NCI-H510A treated with DMSO at 0.1 percent for 48 hours (cell line): Measurements from ENCODE around the gene STEAP3.

ENCODE experiments used
- DNase-seq: peaks from one replicate; lab custom pipeline; 2025; lab: John Stamatoyannopoulos, UW

STEAP3 gene

DNA sequence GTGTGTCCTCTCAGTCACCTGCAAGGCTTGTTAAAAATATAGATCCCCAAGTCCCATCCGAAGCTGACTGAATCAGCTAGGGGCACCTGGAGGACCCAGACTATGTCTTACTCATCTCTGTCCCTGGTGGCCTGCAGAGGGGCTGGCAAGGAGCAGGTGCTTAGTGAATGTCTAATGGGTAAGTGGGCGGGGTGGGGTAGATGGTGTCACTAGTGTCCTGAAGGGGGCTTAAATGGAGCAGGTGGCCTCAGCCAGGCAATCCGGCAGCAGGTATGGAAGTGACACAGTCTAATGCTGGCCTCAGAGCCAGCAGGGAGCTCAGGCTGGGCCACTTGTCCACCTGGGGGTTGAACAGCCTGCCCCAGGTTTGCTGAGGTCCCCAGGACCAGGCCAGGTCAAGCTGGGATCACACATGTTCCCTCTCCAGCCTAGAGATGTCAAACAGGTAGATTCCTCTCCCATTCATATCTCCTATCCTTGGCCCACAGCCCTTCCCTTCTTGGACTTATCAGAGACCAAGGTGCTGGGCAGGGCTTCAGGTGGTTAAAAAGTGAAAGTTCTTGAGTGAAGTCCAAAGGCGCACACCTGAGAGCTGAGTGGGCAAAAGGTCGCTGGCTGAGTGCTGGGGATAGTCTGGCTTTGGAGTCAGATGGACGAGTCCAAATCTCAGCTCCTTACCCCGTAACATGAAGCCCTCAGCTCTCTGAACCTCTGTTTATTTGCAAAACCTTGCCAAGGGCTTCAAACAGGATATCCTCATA is 1.7 kb downstream of the STEAP3 start:
- DNase-seq: peak; percentile 22

DNA sequence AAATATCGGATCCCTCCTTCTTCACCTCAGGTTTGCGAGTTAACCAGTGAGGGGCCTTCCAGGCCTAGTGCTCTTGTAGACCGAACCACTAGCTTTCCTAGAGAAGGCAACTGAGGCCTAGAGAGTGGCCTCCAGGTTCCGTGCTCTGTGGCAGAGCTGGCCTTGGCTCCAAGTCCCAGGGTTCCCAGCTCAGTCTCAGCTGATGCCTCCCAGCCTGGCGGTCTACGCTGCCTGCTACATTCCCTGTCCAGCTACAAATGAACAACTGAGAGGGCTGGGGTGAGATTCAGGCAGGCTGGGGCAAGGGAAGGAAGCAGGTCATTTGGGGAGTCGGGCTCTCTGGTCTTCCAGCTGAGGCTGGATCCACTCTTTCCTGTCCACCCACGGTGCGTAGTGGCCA is 2.3 kb downstream of the STEAP3 start:
- no peak for DNase-seq

DNA sequence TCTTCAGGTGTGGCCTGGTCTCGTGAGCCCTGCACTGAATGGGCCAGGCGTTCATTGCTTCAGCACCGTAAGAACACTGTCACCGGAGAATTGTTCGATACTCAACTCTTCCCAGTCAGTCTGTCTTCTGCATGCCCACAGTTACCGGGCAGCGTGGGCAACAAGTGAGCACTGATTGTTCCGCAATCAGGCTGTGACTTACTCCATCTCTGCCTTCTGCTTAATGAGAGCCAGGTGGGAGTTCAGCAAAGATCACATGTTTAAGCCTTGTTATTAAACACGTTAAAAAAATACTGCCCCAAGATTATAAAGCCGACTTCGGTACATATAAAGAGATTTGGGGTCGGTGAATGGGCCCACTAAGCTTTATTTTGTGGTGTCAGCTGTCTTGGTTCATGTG is 3.7 kb downstream of the STEAP3 start:
- DNase-seq: no peak

DNA sequence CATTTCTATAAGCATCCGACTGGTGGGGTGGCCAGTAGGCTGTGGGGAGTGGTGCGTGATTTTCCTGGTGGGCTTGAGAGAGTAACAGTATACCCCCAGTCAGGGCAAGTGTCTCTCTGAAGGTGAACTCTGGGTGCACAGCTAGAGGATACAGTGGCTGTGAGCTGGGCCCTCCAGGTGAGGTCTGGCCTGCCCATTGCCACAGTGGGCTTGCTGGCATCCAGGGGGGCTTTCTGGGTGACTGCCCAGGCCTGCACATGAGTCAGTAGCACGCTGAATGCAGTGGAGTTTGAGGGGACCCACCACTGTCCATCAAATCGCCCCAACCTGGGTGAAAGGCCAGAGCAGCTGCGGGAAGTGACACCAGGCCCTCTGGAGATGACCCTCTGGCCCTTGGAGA is 4.5 kb downstream of the STEAP3 start:
- no peak for DNase-seq

DNA sequence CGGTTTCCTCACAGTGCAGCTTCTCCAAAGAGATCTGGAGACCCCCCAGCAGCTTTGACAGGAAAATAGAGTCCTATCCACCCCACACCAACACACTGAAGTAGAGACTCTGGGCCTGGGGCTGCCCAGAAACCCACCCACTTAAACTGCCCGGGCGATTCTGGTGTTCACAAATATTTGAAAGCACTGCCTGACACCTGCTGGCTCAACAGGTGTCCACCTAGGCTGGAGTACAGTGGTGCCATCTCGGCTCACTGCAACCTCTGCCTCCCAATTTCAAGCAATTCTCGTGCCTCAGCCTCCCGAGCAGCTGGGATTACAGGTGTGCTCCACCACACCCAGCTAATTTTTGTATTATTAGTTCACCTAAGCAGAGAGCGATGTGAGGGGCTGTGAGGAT is 5.3 kb downstream of the STEAP3 start:
- no peak for DNase-seq

DNA sequence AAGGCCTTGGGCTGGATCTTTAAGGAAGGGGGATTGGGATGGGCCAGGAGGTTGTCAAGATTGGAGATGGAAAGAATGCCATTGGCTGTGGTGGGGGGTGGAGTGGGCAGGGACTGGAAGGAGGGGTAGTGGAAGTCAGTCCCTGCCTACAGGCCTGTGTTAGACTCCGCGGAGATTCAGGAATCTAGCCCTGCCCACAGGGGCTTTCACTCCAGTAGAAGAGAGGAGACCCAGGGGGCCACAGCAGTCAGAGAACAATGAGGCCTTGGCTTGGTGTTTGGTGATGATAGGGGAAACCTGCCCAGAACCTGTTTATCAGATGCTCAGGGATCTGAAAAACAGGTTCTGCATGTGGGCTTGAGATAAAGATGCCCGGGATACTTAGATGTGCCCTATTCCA is 6.1 kb downstream of the STEAP3 start:
- peak; percentile 15 for DNase-seq

DNA sequence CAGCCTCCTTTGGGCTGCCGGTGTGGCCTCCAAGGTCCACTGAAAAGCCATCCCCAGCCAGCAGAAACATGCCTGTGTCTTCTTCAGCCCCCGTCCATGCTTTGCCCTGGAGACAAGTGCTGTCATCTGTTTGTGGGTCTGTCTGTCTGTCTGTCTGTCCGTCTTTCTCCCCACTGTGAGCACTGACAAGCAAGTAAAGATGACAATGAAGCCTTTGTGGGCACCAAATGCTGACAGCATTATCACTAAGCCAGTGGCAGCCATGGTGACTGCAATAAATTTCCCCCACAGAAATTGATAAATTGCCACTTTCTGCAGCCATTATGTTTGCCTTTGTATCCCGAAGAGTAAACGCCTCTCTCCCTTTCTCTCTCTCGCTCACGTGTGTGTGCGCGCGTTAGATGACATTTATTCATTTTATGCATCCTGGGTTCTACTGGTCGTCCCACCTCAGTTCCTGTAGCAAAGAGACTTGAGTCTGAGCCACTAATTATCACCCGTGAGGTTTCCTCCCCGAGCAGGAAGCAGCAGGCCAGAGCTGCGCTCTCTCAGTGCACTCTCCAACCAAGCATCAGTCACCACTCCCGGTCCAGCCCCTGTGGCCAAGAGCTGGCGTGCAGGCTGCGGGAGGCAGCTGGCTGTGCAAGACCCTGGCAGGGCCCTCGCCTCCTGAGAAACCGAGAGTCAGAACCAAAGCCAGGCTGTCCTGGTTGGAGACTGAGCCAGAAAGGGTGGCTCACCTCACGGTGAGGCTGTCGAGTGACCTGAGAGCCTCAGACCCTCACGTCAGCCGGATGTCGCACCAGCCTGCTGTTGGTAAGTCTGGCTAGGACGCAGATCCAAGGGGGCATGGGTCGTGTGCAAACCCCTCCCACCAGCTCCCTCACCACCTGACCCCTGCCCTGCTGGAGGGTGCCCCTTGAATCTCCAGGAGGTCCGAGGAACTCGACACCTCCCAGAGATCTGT is 6.9 kb downstream of the STEAP3 start:
- peak; percentile 33 for DNase-seq

DNA sequence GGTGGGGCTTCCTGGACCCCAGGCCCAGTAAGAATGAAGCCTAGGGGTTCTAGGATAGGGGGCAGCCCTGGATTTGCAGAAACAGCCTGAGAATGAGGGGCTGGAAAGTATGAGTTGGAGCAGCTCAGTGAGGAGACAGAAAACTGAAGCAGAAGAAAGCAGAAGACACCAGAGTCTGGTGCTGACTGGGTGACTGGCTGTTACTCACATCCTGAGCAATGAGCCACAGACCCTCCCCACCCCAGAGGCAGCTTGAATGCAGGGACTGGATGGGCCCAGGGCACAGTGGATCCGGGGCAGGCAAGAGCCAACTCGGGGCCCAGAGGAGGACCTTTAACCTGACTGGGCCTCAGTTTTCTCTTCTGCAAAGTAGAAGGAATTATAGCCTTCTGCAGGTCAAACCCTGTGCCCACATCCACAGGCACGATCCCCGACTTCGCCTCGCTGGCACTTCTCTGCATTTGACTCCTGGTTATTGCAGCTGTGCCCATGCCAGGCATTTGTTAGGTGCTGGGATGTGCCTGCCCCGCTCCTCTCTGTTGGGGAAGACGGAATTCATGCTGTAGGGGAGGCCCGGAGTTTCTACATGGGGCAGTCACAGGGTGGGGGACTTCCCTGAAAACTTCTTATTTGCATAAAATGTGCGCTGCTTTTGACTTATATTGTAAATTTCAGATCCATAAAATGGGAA is 8.5 kb downstream of the STEAP3 start:
- DNase-seq: no peak

DNA sequence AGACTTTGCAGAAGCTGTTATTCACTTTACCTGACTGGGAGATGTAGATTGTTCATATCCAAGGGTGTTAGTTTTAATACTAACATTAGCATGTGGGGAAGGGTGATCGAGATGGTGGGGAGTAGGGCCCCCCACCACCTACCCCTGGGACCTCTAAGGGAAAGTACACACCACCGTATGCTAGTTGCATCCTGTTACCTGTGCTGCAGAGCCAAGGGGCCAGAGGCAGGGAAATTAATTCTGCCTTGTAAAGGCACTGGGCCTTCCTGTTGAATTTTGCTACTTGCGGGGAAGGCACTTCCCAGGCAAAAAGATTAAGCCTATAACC is 9.0 kb downstream of the STEAP3 start:
- no peak for DNase-seq

DNA sequence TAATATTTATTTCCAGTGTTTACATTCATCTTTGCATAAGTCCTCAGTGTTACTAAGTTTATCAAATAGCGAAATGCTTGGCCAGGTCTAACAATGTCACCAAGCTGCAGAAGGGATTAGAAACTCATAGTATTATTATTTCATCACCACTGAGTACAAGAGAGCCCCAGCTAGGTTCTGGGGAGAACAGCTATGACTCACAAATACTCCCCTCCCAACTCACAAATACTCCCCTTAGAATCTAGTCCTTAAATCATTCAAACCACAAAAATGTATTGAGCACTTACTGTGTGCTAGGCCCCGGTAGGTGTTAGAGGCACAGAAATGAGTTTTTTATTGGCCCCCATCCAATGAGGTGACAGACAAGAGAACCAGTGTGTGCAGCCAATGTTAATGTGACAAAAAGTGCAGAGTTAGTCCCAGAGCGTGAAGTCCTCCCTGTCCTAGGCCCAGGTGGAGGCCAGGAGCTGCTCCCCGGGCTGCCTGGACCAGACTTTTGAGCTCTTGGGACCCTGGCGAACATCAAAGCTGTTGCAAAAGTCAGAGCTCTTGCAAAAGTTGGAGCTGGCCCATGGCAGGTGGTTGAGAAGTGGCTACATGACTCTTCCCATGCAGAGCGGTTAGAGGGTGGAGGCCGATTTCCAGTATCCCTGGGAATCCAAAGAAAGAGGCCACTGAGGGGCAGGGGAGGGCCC is 9.8 kb downstream of the STEAP3 start:
- DNase-seq: no peak

DNA sequence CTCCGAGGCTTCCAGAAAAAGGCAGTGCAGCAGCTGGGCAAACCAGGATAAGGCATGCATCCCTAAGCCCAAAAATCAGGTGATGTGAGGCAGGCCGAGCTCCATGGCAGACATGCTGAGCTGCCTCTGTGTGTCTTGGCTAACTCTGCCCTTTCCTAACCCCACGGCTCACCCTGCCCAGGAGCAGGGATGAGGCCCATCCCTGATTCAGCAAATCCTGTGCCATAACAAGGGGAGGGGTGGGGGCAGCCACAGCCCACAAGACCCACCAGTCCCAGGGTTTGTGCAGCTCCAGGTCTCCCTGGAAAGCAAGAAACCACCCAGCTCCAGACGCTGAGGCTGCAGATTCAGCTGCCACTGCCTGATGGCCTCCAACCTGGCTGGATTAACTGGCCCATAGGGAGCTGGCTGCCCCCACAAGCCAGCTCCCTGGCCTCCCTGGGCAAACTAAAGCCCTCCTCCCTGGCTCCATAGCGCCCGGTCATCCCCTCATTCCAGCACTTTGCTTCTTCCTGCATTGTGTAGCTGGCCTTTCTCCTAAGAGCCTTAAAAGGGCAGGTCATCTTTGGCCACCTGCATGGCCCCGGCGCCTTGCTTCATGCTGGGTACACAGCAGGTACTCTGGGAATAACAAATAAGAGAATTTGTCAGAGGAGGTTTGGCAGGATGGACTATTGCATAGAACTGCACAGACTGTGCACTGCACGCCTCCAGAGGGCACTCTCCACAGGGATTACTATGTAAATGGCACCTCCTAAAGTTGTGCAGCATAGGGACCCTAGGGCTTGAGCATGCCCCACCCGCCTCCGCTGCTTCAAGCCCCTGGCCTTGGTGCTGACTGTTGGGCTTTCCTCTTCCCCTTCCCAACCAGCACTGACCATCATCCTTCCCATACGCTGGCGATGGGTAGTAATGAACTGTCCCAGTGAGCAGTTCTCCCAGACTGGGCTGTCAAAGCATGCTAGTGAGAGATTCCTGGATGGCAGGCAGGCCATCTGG is 10.7 kb downstream of the STEAP3 start:
- no peak for DNase-seq

DNA sequence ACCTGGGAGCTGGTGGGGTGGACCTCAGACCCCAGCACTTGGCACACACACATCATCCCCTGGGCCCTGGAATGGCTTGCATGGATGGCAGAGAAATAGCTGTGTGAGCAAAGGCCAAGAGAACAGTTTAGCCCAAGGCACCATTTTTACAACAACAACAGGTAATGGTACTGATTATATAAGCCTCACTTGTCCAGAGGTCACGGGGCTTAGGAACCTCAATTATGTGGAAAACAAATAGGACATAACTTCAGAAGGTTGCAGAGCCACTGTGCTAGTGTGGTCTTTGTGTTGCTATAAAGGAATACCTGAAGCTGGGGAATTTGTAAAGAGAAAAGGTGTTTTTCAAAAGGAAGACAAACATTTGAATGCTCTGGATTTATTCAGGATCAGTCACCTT is 13.2 kb downstream of the STEAP3 start:
- DNase-seq: no peak

DNA sequence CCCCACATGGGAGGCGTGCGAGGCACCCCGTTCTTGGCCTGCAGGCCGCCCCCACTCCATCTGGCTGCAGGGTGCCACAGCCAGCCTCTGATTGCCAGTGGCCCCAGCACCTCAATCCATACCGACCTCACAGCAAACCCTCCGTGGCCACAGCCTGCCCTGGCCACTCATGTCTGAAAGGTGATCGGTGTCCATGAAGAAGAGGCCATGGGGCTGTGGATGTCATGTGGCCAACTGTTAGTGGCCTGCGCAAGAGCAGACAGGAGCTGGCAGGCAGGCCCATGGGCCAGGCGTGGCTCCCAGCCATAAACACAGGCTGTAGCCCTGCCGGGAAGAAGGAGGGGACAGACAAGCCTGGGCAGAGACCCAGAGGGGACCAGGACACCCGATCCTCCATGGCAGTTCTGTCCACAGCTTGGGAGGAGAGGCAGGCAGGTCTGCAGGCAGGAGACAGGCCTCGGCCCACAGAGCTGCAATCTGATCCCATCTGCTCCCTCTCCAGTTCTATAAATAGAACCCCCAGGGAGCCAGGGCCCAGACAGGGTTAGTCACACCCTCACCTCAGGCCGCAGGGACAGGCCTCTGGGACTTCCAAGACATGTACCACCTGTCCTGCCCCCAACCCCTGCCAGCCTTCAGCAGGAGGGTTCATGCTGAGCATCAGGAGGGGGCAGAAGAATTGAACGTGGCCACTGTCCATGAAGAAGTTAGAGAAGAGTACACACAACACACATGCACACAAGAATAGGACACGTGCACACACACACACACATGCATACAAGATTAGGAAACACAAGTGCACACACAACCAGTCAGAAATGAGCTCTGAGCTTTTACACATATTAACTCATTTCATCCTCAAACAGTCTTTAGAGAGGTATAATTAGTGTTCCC is 16.9 kb downstream of the STEAP3 start:
- peak; percentile 98 for DNase-seq

DNA sequence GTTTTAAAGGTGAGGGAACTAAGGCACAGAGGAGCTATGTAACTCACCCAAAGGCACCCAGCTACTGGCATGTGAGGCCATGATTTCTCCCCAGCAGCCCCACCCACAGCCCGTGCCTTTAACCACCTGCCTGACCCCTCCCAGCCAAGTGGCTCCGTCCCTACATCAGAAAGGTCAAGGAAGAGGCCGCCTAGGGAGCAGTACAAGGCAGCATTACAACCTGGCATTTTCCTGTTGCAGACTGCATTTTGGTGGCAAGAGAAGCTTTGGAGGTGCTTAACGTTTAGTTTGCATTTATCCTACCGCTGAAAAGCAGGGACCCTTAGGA is 17.5 kb downstream of the STEAP3 start:
- no peak for DNase-seq

DNA sequence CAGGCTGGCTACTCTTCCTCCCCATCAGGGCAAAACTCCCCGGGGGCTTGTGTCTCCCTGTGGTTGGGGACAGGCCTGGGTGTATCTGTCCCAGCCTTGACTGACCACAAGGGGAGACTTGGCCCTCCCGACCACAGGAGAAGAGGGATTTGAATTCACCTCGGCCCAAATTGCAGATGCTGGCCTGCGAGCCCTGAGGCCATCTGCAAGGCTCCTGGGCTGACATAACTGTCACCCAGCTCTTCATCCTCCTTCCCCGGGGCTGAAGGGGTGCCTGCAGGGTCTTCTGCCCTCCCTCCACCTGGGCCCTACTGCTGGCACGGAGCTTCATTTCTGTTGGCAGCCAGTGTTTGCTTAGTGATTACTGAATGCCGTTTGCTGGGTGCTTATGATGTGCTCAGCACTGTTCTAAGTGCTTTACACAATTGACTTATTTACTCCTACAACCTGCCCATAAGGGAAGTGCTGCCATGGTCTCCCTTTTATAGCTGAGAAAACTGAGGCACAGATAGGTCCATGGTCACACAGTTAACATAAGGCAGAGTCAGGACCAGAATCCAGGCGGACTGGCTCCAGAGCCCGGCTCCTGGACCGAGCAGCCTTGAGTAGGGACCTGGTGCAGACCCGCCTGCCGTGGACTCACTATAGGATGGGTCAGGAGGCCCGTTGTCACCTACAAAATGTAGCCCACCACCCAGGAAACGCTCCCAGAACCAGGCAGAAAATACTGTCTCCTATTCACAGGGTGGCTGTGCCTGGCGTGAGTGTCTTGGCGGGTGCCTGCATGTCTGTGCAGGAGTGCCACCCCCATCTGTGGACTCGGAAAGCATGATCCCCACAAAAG is 18.9 kb downstream of the STEAP3 start:
- peak; percentile 94 for DNase-seq

DNA sequence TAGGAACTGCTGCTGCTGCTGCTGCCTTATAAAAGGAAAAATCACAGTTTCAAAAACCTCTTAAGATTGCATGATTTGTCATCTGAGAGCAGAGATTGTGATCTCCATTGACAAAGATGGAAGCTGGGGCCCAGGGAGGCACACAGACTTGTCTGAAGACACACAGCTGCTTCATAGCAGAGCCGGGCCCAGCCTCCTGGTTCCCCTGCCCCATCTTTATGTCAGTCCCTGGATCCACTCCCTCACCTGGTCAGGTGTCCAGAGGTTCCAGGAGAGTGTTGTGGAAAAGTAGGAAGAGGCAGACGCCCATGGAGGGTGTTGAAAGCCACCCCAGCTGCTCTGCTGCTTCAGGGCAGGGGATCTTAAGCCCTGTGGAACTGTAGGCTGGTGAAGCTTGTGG is 20.0 kb downstream of the STEAP3 start:
- no peak for DNase-seq

DNA sequence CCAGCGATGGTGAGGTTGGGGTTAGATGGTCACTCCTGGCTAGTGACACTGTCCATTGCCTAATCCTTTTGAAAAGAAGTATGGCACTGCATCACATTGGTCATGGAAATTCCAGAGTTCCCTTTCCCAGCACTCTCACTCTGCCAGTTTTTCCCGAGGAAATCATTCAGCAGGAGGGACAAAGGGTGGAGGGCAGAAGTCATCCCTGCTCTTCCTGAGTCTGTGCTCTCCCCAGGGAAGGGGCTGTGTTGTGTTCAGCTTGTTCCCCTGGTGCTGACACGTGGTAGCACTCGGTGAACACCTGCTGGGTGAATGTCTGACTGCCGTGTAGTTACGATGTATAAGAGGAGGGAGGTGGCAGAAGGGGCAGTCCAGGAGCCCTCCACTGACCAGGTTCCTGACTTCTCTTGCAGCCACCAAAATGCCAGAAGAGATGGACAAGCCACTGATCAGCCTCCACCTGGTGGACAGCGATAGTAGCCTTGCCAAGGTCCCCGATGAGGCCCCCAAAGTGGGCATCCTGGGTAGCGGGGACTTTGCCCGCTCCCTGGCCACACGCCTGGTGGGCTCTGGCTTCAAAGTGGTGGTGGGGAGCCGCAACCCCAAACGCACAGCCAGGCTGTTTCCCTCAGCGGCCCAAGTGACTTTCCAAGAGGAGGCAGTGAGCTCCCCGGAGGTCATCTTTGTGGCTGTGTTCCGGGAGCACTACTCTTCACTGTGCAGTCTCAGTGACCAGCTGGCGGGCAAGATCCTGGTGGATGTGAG is 21.6 kb downstream of the STEAP3 start:
- DNase-seq: peak; percentile 58

DNA sequence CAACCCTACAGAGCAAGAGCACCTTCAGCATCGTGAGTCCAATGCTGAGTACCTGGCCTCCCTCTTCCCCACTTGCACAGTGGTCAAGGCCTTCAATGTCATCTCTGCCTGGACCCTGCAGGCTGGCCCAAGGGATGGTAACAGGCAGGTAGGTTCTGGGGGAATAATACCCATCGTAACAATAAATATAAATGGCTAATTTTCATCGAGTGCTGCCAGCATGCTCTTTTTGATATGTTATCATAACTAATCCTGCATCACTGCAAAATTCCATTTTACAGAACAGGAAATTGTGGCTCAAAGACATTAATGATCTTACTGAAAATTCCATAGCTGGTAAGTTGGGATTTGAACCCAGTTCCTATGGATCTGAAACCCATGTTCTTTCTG is 22.2 kb downstream of the STEAP3 start:
- no peak for DNase-seq
